ENCODE measurements around the gene CCR5AS.

The CCR5AS gene

DNA sequence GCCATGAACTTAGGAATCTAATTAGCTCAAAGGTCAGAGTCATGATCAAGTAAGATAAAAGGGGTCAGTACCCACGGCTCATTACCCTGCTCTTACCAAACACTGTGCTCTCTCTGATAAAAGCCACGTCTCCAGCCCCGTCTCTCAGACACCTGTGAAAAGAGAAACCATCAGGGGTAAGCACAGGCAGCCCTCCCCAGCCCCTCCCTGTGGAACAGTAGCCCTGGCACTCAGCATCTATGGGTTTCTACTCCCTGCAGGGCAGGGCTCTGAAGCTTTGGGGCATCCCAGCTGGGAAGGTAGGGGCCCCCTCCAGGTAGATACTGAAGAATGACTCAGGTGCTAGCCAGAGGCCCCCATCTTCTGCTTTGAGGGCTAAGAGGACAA, 47.3 kb upstream of the CCR5AS start:
- H3K36me3 ChIP-seq, result no peaks in the 10 kb centered on the region
- no peak overlapping the region for H3K4me3 ChIP-seq
- no peak for TF ChIP-seq POLR2A (IDR thresholded peaks at IDR 0.05)
- no peak for TF ChIP-seq POLR2AphosphoS5 (IDR thresholded peaks at IDR 0.05)
- TF ChIP-seq, protein P1, sequence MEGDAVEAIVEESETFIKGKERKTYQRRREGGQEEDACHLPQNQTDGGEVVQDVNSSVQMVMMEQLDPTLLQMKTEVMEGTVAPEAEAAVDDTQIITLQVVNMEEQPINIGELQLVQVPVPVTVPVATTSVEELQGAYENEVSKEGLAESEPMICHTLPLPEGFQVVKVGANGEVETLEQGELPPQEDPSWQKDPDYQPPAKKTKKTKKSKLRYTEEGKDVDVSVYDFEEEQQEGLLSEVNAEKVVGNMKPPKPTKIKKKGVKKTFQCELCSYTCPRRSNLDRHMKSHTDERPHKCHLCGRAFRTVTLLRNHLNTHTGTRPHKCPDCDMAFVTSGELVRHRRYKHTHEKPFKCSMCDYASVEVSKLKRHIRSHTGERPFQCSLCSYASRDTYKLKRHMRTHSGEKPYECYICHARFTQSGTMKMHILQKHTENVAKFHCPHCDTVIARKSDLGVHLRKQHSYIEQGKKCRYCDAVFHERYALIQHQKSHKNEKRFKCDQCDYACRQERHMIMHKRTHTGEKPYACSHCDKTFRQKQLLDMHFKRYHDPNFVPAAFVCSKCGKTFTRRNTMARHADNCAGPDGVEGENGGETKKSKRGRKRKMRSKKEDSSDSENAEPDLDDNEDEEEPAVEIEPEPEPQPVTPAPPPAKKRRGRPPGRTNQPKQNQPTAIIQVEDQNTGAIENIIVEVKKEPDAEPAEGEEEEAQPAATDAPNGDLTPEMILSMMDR (IDR thresholded peaks at IDR 0.05), result no peak
- no peaks in the 10 kb centered on the region for H3K9me3 ChIP-seq
- no peaks in the 10 kb centered on the region for H3K4me1 ChIP-seq (replicated peaks)
- no peaks in the 10 kb centered on the region for H3K27me3 ChIP-seq (replicated peaks; ENCODE audit: insufficient read depth)
- no peak for DNase-seq (ENCODE audit: low spot score)
- intact Hi-C loops (cut with DNase I), result no loop called here
- H3K27ac ChIP-seq, result no peak overlapping the region
- 79% methylated on average over 3 of the region's 3 CpGs for WGBS

DNA sequence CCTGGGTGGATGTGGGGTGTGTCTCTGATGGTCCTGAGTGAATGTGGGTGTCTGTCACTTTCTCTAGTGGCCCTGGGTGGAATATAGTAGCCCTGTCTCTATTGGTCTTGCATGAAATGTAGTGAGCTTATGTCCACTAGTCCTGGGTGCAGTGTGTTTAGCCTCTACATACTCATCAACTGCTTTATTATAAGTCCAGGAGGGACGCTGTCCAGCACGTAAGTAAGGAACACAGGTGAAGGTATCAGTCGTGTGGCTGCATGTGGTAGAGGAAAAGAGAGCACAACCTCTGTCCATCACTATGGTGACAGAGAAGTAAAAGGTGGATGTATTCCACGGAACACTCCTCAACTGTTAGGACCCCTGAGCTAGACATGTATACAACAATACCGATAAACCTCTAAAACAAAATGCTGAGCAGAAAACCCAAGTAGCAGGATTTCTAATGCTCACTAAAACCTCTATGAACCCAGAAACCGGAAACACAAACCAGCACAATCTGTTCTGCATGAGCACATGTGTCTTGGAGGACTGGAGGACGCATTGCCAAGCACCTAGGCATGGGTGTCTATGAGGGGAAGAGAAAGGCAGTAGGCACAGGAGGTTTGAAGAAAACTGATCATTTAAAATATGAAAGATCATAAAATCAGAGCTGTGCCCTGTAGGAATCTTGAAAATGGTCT, 46.8 kb upstream of the CCR5AS start:
- TF ChIP-seq, protein P1 (IDR thresholded peaks at IDR 0.05), result no peak
- TF ChIP-seq POLR2A (IDR thresholded peaks at IDR 0.05) (no peak), POLR2AphosphoS5 (IDR thresholded peaks at IDR 0.05) (no peak)
- DNase-seq (ENCODE audit: low spot score), result no peak
- no peak overlapping the region for H3K4me3 ChIP-seq
- H3K27ac ChIP-seq, result no peak overlapping the region
- H3K27me3 ChIP-seq (replicated peaks; ENCODE audit: insufficient read depth), result no peaks in the 10 kb centered on the region
- H3K36me3 ChIP-seq, result no peaks in the 10 kb centered on the region
- H3K4me1 ChIP-seq (replicated peaks), result no peaks in the 10 kb centered on the region
- WGBS, result 72% methylated on average over 7 of the region's 7 CpGs
- intact Hi-C loops (cut with DNase I), result no loop called here
- H3K9me3 ChIP-seq, result no peaks in the 10 kb centered on the region

DNA sequence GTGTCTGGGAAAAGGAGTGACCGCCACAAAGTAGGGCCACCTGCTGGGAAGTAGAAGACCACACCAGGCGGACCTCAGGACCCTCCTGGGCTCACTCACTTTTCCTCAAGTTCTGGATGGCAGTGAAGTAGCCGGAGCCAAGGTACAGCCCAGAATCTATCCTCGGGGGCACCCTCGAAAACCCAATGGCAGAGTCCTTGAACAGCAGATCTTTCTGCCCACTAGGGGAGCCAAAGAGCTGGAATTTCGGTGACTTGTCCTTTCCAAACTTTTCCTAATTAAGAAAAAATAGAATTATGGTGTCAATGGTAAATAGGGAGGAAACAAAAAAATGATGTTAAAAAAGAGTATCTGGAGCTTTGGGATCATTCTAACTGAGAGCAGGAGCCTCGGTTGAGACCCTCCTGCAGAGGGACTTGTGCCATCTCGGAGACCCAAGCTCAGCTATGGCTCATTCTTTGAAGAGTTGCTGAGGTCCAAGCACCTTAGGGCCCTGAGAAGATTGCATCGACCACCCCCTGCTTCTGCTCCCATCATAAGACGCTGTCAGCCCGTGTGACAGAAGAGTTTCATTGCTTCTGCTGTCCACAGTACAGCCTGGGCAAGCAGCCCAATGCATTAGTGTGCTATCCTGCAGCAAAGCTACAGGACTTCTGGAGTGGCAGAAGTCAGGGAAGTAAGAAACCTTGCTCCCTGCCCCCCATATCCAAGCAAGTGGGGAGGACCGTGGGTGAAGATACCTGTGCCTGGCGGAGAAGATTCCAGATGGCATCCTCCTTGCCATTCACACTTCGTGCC, 43.1 kb upstream of the CCR5AS start:
- H3K9me3 ChIP-seq, result no peaks in the 10 kb centered on the region
- 63% methylated on average over 14 of the region's 14 CpGs for WGBS

DNA sequence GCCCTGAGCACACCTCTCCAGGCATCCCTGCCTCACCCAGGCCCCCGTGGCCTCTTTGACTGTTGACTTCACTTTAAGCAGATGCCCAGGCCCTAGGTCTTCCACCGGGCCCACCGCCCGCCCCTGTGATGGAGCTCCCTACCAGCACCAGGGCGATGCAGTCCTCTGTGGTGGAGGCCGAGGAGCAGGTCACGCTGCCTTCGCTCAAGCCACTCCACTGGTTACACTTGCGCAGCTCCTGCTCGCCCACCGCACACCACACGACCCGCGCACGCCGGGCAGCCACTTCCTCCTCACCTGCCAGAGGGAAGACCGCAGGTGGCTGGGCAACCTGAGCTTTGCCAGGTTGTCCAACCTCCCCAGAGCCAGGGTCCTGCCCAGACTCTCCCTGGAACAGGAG, 41.9 kb upstream of the CCR5AS start:
- H3K4me3 ChIP-seq, result no peak overlapping the region
- H3K27me3 ChIP-seq (replicated peaks; ENCODE audit: insufficient read depth), result no peaks in the 10 kb centered on the region
- no peaks in the 10 kb centered on the region for H3K36me3 ChIP-seq
- H3K27ac ChIP-seq, result no peak overlapping the region
- TF ChIP-seq POLR2AphosphoS5 (IDR thresholded peaks at IDR 0.05), result no peak
- no peak for TF ChIP-seq POLR2A (IDR thresholded peaks at IDR 0.05)
- TF ChIP-seq, protein P1 (IDR thresholded peaks at IDR 0.05), result no peak
- intact Hi-C loops (cut with DNase I), result loop anchor here (10.0 kb wide), 1 partner anchor 504 kb away; the partner anchor contains the start of gene CXCR6
- no peaks in the 10 kb centered on the region for H3K4me1 ChIP-seq (replicated peaks)
- WGBS, result 95% methylated on average over 17 of the region's 17 CpGs
- no peaks in the 10 kb centered on the region for H3K9me3 ChIP-seq
- no peak for DNase-seq (ENCODE audit: low spot score)

More for the DNA sequence above, 43.1 kb upstream of the CCR5AS start:
- Histone ChIP-seq H3K36me3 (no peaks in the 10 kb centered on the region), H3K4me3 (no peak overlapping the region), H3K27ac (no peak overlapping the region), H3K27me3 (replicated peaks; ENCODE audit: insufficient read depth) (no peaks in the 10 kb centered on the region), H3K4me1 (replicated peaks) (no peaks in the 10 kb centered on the region)
- no peak for TF ChIP-seq POLR2AphosphoS5 (IDR thresholded peaks at IDR 0.05)
- no peak for TF ChIP-seq POLR2A (IDR thresholded peaks at IDR 0.05)
- TF ChIP-seq, protein P1 (IDR thresholded peaks at IDR 0.05), result no peak
- no peak for DNase-seq (ENCODE audit: low spot score)
- intact Hi-C loops (cut with DNase I), result loop anchor here (10.0 kb wide), 1 partner anchor 505 kb away; the partner anchor contains the start of gene CXCR6

Measured in prostate gland (tissue), 2 donors.